Activated gamma-delta T cell treated with anti-CD3 and anti-CD28 coated beads, Interleukin-2, amount 50 U/mL, for 16 hours (primary cell): Measurements from ENCODE around the gene SLC13A1.
"Not testable (repeated sequence)": the region's sequence is repeated elsewhere in the genome, so short reads cannot be mapped to it uniquely, and the experiment has no call there.

ENCODE experiments used
- DNase-seq: peaks from one replicate; pipeline ENCODE4 v3.0.0-alpha.2; 2020; ENCODE audit warnings: low read depth

The SLC13A1 gene

DNA sequence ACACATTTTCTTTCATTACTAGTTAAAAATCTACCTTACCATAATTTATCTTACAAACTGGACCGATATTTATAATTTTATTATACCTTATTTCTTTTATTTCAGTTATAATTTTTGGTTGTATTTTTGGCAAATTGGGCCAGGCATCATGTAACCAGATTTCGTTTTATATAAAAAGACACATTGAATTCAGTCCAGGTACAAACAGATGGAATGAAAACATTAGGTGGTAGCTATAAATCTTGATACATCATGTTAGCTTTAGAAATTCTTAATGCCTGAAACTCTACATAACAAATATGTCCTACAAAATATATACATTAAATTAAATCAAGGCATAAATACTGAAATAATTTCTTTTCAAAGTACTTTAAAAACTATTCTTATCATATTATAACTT lies 73.1 kb downstream of the SLC13A1 start:
- DNase-seq, result no peak

GRCh38 chr7:123126171-123126570 lies 73.6 kb downstream of the SLC13A1 start:
- DNase-seq, result no peak

- DNase-seq, result no peak
These were observed 74.5 kb downstream of the SLC13A1 start for GRCh38 chr7:123125231-123125630.

DNA sequence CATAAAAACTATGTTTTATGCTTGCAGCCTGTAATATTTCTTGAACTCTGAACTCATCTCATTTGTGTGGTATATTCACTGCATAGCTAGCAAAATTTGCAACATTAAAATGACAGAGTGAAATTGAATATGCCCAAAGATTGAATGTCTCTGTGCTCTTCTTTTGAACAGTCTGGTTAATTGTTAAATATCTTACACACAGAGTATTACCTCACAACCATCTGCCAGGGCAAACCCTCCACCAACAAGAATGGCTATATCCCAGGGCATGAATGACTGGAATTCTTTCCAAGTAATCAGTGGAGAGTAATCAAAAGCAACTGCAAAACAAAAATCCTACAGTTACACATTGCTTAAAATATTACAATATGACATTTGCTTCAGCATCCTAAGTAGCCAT lies 76.9 kb downstream of the SLC13A1 start:
- no peak for DNase-seq

- no peak for DNase-seq
These were observed 79.5 kb downstream of the SLC13A1 start for GRCh38 chr7:123120286-123120685.

GRCh38 chr7:123115331-123115730 lies 84.4 kb downstream of the SLC13A1 start:
- DNase-seq, result no peak

- no peak for DNase-seq
These were observed 85.5 kb downstream of the SLC13A1 start for GRCh38 chr7:123114288-123114687.

GRCh38 chr7:123112833-123113232 lies 86.9 kb downstream of the SLC13A1 start:
- no peak for DNase-seq

GRCh38 chr7:123099712-123100111 lies 100.1 kb downstream of the SLC13A1 start:
- DNase-seq, result no peak

GRCh38 chr7:123096976-123097375 lies 102.8 kb downstream of the SLC13A1 start:
- DNase-seq, result no peak

DNA sequence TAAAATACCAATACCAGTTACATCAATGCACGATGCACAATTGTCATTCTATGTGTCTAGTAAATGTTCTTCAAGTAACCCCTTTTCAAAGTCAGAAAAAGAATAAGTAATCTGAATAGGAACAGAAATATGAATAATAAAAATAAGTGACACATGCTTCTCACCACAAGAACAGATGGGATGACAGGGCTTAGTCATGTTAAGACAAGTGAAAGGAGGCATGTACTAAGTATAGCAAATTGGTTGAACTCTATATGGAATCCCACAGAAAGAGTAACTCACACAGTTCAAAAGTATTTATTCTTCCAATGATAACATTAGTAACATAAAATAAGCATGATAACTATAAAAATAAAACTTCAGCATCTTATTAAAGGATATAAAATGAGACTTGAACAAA lies 103.3 kb downstream of the SLC13A1 start:
- no peak for DNase-seq

- no peak for DNase-seq
These were observed 109.3 kb downstream of the SLC13A1 start for GRCh38 chr7:123090456-123090855.

DNA sequence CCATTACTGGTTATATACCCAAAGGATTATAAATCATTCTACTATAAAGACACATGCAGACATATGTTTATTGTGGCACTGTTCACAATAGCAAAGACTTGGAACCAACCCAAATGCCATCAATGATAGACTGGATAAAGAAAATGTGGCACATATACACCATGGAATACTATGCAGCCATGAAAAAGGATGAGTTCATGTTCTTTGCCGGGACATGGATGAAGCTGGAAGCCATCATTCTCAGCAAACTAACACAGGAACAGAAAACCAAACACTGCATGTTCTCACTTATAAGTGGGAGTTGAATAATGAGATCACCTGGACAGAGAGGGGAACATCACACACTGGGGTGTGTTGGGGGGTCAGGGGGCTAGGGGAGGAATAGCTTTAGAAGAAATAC lies 112.9 kb downstream of the SLC13A1 start:
- DNase-seq, result not testable (repeated sequence)

DNA sequence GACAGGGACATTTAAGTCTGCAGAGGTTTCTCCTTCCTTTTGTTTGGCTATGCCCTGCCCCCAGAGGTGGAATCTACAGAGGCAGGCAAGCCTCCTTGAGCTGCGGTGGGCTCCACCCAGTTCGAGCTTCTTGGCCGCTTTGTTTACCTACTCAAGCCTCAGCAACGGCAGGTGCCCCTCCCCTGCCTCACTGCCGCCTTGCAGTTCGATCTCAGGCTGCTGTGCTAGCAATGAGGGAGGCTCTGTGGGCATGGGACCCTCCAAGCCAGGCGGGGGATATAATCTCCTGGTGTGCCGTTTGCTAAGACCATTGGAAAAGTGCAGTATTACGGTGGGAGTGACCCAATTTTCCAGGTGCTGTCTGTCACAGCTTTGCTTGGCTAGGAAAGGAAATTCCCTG lies 114.9 kb downstream of the SLC13A1 start:
- not testable (repeated sequence) for DNase-seq

DNA sequence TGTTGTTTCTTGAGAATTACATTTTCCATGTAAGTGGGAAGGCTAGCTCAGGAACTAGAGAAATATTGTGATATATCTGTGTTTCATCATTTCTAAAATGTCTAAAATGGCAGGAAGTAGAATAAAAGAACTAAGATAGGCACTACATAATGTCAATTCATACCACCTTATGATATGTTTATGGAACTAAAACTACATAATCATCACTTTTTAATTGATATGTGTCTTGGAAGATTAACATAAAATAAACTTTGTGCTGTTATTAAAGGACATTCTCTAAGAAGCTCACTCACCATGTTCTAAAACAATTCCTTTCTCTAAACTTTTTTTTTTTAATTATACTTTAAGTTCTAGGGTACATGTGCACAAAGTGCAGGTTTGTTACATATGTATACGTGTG lies 120.7 kb downstream of the SLC13A1 start:
- DNase-seq, result no peak

GRCh38 chr7:123075838-123076467 lies 123.8 kb downstream of the SLC13A1 start:
- DNase-seq, result no peak

DNA sequence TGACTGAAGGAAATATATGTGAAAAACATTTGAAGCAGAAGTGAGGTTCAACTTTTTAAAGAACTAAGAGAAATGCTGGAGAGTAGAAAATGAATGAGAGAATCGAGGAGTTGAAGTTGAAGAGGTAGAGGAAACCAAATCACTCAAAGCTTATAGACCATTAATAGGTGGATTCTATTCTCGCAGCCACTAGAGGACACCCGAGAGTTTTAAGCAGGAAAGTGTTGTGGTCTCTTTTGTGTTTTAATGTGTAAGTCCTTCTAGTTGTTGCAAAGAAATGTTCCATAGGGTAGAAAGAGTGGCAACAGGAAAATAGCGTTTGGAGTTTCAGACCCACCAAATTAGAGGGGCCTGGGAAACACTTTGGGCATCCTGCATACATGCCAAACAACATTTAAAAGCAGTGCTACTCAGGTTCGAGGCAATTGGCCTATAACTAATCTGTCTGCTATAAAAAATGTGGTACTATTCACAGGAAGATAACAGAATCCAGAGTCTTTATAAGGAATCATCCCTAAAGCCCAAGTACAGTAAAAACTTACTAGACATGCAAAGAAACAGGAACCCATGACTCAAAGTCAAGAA lies 129.0 kb downstream of the SLC13A1 start:
- no peak for DNase-seq

DNA sequence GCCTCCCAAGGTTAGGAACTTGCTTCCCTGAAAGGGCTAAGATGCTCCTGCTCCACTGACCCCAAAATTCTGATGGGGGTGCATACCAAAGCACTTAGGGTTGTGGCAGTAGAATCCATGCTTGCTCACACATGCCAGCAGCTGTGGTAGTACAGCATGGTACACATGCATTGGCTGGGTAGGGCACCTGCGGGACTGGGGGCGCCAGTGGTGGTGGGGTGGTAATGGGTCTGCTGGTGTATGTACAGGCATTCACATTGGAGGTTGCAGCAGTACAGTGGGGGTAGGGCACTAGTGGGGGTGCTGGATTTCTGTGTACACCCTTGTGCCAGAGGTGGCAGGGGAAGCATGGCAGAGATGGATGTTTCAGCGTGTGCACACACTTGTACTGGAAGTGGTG lies 132.0 kb downstream of the SLC13A1 start:
- no peak for DNase-seq
